Erythroblast (primary cell): ENCODE measurements around the gene HNF1A.

Source experiments
- DNase-seq, 2 experiments: peaks; one replicate each; lab custom pipeline; 2025; lab: John Stamatoyannopoulos, UW
- GATA1 ChIP-seq: IDR thresholded peaks from 2 replicates; pipeline ENCODE4 v1.6.1; 2011; ENCODE audit warnings: low read depth, mild to moderate bottlenecking, control low read depth, low read length, moderate library complexity
- POLR2A ChIP-seq: IDR thresholded peaks from 2 replicates; pipeline ENCODE4 v1.6.1; 2011; ENCODE audit warnings: mild to moderate bottlenecking, low read length

Gene HNF1A

DNA sequence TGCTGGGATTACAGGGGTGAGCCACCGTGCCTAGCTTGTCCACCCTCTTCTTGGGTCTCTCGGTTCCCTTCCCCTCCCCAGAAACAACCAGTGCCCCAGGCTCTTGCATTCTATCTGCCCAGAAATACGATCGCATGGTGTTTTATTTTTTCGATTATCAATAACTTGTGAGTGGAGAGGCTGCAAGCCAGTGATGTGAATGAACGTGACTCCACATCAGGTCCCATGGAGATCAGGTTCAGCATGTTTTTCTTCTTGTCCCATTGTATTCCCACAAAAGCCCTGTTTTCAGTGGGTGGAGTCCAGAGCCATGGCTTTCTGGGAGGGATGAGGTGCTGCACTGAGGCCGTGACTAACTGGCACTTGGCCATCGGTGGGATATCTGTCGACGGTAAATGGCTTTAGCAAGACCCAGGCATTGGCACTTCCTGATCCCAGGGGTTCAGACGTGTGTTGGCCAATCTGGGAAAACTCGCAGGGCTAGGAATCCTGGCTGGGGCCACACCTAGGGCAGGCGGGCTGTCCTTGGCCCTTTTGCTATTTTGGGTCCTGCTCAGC is 12.7 kb upstream of the HNF1A start:
- DNase-seq, result no peak
- no peak for TF ChIP-seq POLR2A
- no peak for TF ChIP-seq GATA1

DNA sequence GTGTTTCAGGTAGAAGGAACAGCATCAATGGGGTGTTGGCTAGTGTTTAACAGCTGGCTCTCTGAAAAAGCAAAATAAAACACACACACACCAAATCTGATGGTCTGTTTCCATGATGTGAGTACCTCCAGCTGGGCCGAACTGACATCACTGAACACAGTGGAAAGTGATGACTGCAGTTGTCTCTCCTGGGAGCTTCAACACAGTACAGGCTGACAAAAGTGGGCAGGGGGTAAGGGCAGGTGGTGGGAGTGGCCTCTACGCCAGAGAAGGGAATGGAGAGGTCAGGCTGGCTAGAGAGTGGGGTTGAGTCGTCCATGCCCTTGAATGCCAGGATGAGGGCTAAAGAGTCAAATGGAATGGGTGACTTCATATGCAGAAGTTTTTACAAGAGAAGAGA is 8.0 kb upstream of the HNF1A start:
- TF ChIP-seq GATA1 (no peak), POLR2A (no peak)
- DNase-seq, result no peak

- DNase-seq, result peak; percentile 71 to 72
- TF ChIP-seq POLR2A, result no peak
- TF ChIP-seq GATA1, result no peak
These were observed 6.8 kb upstream of the HNF1A start for GRCh38 chr12:120971299-120972180.

- TF ChIP-seq POLR2A, result no peak
- no peak for TF ChIP-seq GATA1
- DNase-seq, result no peak
These were observed 5.3 kb upstream of the HNF1A start for GRCh38 chr12:120972870-120973543.

- no peak for DNase-seq
- TF ChIP-seq GATA1 (no peak), POLR2A (no peak)
These were observed 630 bp upstream of the HNF1A start for GRCh38 chr12:120977531-120978295.

DNA sequence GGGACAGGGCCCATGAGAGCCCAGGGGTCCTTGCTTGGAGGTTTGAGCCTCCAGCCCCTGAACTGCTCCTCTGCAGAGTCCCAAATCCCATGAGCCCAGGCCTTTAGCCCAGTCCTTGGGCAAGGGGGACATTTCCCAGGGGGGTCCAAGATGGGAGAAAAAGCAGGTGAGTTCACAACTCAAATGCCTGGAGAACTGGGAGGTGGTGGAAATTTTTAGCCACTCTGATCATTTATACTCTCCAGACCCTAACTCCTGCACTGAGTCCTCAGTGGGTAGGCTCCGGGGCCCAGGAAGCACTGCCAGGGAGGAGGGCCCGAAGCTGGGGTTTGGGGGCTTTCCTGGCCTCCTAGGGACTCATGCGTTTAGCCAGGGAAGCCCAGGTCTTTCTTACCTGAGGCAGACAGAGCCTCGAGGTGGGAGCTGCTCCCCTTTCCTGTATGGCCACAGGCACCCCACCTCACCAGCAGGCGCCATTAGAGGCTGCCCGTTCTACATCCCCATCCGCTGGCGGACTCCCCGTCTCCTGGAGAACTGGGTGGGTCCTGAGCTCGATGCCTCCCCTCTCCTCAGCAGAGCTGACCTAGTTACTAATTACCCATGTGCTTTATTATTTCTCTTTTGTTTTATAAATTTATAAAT is 998 bp downstream of the HNF1A start:
- no peak for TF ChIP-seq GATA1
- TF ChIP-seq POLR2A, result no peak
- DNase-seq, result no peak

DNA sequence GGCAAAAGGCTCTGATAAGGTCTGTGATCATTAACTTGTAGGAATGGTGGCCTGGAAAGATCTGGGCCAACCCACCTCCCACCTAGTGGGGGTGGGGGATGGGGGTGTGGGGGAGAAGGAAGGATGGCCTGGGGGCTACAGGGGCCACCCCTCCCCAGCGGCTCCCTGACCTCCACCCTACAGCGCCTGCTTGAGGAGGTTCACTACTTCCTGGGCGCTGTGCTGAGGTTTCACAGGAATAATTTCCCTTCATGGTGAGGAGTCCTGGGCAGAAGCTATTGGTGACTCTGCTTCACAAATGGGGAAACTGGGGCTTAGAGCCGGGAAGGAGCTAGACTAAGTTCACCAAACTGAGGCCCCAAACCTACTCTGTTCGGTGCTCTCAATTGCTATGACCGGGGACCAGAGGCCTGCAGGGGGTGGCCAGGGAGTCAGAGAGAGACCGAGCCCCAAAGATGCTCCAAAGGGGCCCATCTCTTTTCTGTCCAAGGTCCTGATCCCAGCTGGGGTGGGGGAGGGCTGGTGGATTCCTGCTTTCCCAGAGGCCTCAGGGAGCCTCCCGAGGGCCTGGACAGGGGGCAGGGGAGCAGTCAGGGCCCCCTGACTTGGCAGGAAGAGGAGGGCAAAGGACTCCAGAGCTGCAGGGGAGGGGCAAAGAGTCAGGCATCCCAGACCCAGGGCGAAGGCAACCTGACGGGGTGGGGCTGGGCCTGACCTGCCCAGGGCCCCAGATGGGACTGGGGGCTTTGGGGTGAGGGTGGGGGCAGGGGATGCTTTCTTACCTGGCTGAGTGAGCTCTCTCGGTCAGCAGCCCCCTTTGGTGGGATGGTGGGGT is 1.7 kb downstream of the HNF1A start:
- no peak for TF ChIP-seq POLR2A
- no peak for TF ChIP-seq GATA1
- DNase-seq, result no peak

DNA sequence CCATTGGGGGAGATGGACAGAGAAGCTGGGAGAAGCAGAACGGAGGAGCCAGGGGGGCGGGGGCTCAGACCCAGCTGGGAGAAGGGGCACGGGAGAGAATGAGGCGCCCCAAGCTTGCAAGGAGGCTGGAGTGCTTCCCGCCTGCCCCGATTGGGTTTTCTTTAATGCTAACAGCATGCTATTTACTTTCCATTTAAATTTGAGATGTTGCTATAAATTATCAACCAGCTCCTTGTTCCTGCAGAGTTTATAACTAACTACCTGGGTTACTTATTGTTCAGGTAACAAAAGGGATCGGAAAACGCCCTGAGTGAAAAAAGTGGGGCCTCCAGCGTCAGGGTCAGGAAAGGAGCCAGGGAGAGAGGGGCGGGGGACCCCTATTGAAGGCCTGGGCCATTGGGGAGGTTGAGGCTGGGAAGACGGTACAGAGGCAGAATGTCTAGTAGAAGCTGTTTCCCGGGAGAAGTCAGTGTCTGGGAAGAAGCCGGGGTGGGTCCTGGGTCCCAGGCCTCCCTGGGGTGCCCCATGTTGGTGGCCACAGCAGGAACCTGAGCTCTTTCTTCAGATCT is 2.5 kb downstream of the HNF1A start:
- TF ChIP-seq POLR2A, result no peak
- TF ChIP-seq GATA1, result no peak
- no peak for DNase-seq

DNA sequence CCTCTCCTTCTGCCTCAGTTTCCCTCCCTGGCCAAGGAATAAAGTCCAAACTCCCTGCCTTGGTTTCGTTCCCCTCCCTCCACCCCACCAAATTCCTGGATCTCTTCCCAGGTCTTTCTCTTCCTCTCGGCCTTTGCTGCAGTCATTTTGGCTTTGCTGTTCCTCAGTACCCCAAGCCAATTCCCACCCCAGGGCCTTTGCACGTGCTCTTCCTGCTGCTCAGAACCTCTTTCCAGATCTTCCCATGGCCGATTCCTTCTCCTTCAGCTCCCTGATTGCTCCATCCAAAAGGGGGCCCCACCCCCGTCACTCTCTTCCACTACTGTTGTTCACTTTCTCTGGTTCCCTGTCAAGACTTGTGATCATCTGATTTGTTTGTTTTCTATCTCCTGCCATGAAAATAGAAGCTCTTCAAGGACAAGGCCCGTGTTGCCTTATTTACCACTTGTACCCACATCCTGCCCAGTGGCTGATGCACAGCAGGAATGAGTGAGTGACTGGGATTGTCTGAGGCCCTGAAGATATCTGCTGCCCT is 3.1 kb downstream of the HNF1A start:
- TF ChIP-seq POLR2A (no peak), GATA1 (no peak)
- DNase-seq, result no peak

DNA sequence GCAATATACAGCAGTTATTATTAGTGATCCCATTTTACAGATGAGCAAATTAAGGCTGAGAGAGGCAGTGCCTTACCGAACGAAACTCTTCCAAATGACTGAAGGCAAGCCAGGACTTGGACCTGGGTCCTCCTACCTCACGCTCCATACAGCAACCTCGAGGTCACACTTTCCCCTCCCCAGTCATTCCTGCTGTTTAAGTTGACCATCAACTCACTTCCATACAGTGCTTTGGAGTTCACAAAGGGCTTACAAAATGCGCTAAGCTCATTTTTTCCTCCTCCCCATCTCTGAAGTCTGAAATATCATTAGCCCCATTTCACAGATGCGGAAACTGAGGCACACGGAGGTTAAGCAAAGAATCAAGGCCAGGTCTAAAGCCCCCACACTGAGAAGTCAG is 4.3 kb downstream of the HNF1A start:
- no peak for TF ChIP-seq POLR2A
- TF ChIP-seq GATA1, result no peak
- DNase-seq, result no peak

DNA sequence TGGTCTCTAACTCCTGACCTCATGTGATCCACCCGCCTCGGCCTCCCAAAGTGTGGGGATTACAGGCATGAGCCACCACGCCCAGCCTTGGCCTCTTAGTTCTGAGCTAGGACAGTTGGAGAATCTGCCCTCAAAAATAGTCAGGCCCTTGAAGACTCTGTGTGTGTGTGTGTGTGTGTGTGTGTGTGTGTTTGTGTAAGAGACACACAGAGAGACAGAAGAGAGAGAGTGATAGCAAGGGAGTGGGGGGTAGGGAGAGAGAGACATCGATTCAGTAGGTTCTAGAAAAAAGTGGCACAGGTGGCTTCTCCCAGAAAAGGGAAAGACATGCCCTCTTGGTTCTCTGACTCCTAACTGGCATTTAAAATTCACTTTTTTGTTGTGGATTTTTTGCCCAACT is 5.4 kb downstream of the HNF1A start:
- no peak for DNase-seq
- TF ChIP-seq POLR2A (no peak), GATA1 (no peak)
